CD14-positive monocyte (primary cell): ENCODE data around the gene ASIC2. TPM values are rescaled to one million over a fixed set of nuclear protein-coding genes. Genes with fewer than 3 reads are reported as not detected.
"Not testable (repeated sequence)": the region's sequence is repeated elsewhere in the genome, so short reads cannot be mapped to it uniquely, and the experiment has no call there.

Source experiments
- DNase-seq, 3 donors: peaks; one replicate each; pipeline ENCODE4 v3.0.0-alpha.2; 2011 to 2022
- H2AFZ ChIP-seq: 2 replicates; pipeline ENCODE4 v1.6.0; 2012; ENCODE audit warnings: mild to moderate bottlenecking, low read depth, low read length, inconsistent platforms; ENCODE audit not compliant: insufficient read depth, poor library complexity, severe bottlenecking
- H3K27ac ChIP-seq, 2 donors: 1 replicate in 1 of 2; 2 replicates in 1 of 2; pipeline ENCODE4 v1.5.1; 2012 to 2013; ENCODE audit warnings: low read length in 2 of 2, control low read depth in 1 of 2, inconsistent platforms in 1 of 2, low read depth in 1 of 2, mild to moderate bottlenecking in 1 of 2
- H3K27me3 ChIP-seq, 2 donors: one replicate each; pipeline versions ENCODE4 v1.6.0 to v1.6.1; 2011 to 2013; ENCODE audit warnings: low read length in 2 of 2; ENCODE audit not compliant: control insufficient read depth in 2 of 2, insufficient read depth in 2 of 2
- H3K36me3 ChIP-seq, 2 donors: replicated peaks in 1 of 2; 1 replicate in 1 of 2; 2 replicates in 1 of 2; pipeline versions ENCODE4 v1.5.1 to v1.6.1; 2012 to 2013; ENCODE audit warnings: low read length in 2 of 2, control low read depth in 1 of 2, inconsistent platforms in 1 of 2, mild to moderate bottlenecking in 1 of 2; ENCODE audit not compliant: insufficient read depth in 2 of 2, control insufficient read depth in 1 of 2
- H3K4me1 ChIP-seq, 2 donors: 1 replicate in 1 of 2; 2 replicates in 1 of 2; pipeline versions ENCODE4 v1.5.1 to v1.6.1; 2012 to 2013; ENCODE audit warnings: low read length in 2 of 2, control low read depth in 1 of 2, inconsistent platforms in 1 of 2, mild to moderate bottlenecking in 1 of 2, moderate library complexity in 1 of 2; ENCODE audit not compliant: insufficient read depth in 2 of 2, control insufficient read depth in 1 of 2
- H3K4me2 ChIP-seq: replicated peaks from 2 replicates; pipeline ENCODE3; 2012; ENCODE audit warnings: low read length, moderate library complexity, mild to moderate bottlenecking; ENCODE audit not compliant: poor library complexity, severe bottlenecking; ENCODE audit errors: extremely low read depth
- H3K4me3 ChIP-seq, 3 experiments: fragments of 200-600 bp in 1 of 3; sonication (generic) in 1 of 3; replicated peaks in 1 of 3; 1 replicate in 2 of 3; 2 replicates in 1 of 3; pipeline ENCODE4 v1.5.1; 2011 to 2013; ENCODE audit warnings: low read length in 3 of 3, mild to moderate bottlenecking in 3 of 3, control low read depth in 2 of 3, low read depth in 2 of 3, inconsistent platforms in 1 of 3, moderate library complexity in 1 of 3
- H3K79me2 ChIP-seq: 2 replicates; pipeline ENCODE4 v1.6.0; 2012; ENCODE audit warnings: mild to moderate bottlenecking, control low read depth, inconsistent platforms, low read length, moderate library complexity; ENCODE audit not compliant: insufficient read depth
- H3K9ac ChIP-seq: 2 replicates; pipeline ENCODE4 v1.6.0; 2017; ENCODE audit warnings: low read length, mild to moderate bottlenecking; ENCODE audit not compliant: insufficient read depth, poor library complexity, severe bottlenecking
- H3K9me3 ChIP-seq, 2 donors: replicated peaks in 1 of 2; 1 replicate in 1 of 2; 2 replicates in 1 of 2; pipeline versions ENCODE4 v1.5.1 to v1.6.1; 2012 to 2013; ENCODE audit warnings: low read length in 2 of 2, control low read depth in 1 of 2; ENCODE audit not compliant: control insufficient read depth in 1 of 2, insufficient read depth in 1 of 2
- H4K20me1 ChIP-seq: 2 replicates; pipeline ENCODE4 v1.6.0; 2012; ENCODE audit warnings: mild to moderate bottlenecking, low read length, control low read depth, moderate library complexity; ENCODE audit not compliant: insufficient read depth
- H3K27ac Mint-ChIP-seq, 7 donors: one replicate each; pipeline ENCODE4 v1.8.0; 2020; ENCODE audit warnings: mild to moderate bottlenecking in 7 of 7, mixed read lengths in 7 of 7, moderate library complexity in 6 of 7, inconsistent platforms in 2 of 7
- H3K27me3 Mint-ChIP-seq, 3 donors: one replicate each; pipeline ENCODE4 v1.8.0; 2021 to 2022; ENCODE audit warnings: low read depth in 3 of 3, mild to moderate bottlenecking in 3 of 3, mixed read lengths in 3 of 3, moderate library complexity in 3 of 3, inconsistent platforms in 1 of 3
- H3K36me3 Mint-ChIP-seq, 2 donors: one replicate each; pipeline ENCODE4 v1.8.0; 2020; ENCODE audit warnings: mixed read lengths in 2 of 2, inconsistent platforms in 1 of 2, mild to moderate bottlenecking in 1 of 2
- H3K4me1 Mint-ChIP-seq: one replicate; pipeline ENCODE4 v1.8.0; 2020; ENCODE audit warnings: mild to moderate bottlenecking, mixed read lengths
- H3K4me3 Mint-ChIP-seq, 2 donors: one replicate each; pipeline ENCODE4 v1.8.0; 2020; ENCODE audit warnings: mild to moderate bottlenecking in 2 of 2, mixed read lengths in 2 of 2, moderate library complexity in 1 of 2
- H3K9me3 Mint-ChIP-seq, 7 donors: one replicate each; pipeline ENCODE4 v1.8.0; 2020 to 2022; ENCODE audit warnings: mixed read lengths in 7 of 7, mild to moderate bottlenecking in 6 of 7, moderate library complexity in 6 of 7, inconsistent platforms in 2 of 7
- WGBS: methylation state at CpG from one replicate; pipeline ENCODE4 v1.1.5; 2013; ENCODE audit warnings: missing lambda C conversion rate; ENCODE audit not compliant: insufficient coverage; 5-methylcytosine and 5-hydroxymethylcytosine counted together
- intact Hi-C, 2 donors: fragments of 100-400 bp; cut with micrococcal nuclease; formaldehyde crosslinking; loops; one replicate each; pipeline versions ENCODE4 v1.15.0 to v1.15.1; 2023
- polyA plus RNA-seq, 3 donors: library from polyadenylated mRNA; depleted of rRNA in 1 of 3; unstranded in 2 of 3; stranded (reverse) in 1 of 3; fragments of 300-500 nt in 2 of 3; fragments of >200 nt in 1 of 3; fragmentation: Illumina TruSeq in 2 of 3; gene quantifications; 1 replicate in 2 of 3; 2 replicates in 1 of 3; pipeline ENCODE4 v1.2.3, GENCODE V29; 2012 to 2021
- TF ChIP-seq, protein P1 (sequence below): fragments of 200-600 bp; IDR thresholded peaks from one replicate; pipeline ENCODE4 v1.8.0; 2022; ENCODE audit warnings: antibody characterized with exemption, mild to moderate bottlenecking

Gene ASIC2
- polyA plus RNA-seq, 3 donors: not detected

DNA sequence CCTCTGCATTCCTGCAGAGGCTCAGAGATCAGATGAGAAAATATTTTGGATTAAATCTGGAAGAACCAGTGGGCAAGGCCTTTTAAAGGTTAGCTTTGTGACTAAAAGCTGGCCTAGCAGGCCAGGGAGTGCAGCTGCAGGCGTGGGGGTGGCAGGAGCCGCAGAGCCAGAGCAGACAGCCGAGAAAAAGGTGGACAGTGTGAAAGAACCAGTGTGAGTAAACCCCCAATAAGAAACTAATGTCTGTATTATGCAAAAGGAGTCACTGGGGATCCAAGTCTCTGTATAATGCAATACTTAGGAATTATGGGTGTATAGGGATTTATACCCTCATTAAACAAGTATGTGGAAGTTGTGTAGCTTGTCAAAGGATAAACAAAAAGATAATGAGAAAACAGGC is 322.8 kb downstream of the ASIC2 start:
- Mint-ChIP-seq H3K4me1 (no peaks in the 10 kb centered on the region), H3K27me3 (peaks cover 2 to 6% (median 4%) of the 10 kb centered on the region in 3 donors), H3K36me3 (no peaks in the 10 kb centered on the region), H3K9me3 (peaks cover 2 to 6% (median 4%) of the 10 kb centered on the region in 7 donors), H3K4me3 (no peak overlapping the region), H3K27ac (no peak overlapping the region)
- H3K27ac ChIP-seq: no peak overlapping the region
- H3K4me1 ChIP-seq: no peaks in the 10 kb centered on the region
- no peak overlapping the region for H3K9ac ChIP-seq
- no peaks in the 10 kb centered on the region for H3K79me2 ChIP-seq
- no peaks in the 10 kb centered on the region for H3K9me3 ChIP-seq
- TF ChIP-seq, protein P1, sequence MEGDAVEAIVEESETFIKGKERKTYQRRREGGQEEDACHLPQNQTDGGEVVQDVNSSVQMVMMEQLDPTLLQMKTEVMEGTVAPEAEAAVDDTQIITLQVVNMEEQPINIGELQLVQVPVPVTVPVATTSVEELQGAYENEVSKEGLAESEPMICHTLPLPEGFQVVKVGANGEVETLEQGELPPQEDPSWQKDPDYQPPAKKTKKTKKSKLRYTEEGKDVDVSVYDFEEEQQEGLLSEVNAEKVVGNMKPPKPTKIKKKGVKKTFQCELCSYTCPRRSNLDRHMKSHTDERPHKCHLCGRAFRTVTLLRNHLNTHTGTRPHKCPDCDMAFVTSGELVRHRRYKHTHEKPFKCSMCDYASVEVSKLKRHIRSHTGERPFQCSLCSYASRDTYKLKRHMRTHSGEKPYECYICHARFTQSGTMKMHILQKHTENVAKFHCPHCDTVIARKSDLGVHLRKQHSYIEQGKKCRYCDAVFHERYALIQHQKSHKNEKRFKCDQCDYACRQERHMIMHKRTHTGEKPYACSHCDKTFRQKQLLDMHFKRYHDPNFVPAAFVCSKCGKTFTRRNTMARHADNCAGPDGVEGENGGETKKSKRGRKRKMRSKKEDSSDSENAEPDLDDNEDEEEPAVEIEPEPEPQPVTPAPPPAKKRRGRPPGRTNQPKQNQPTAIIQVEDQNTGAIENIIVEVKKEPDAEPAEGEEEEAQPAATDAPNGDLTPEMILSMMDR: no peak
- no peaks in the 10 kb centered on the region for H4K20me1 ChIP-seq
- intact Hi-C loops: no loop called here
- H3K4me2 ChIP-seq: no peak overlapping the region
- WGBS: 100% methylated on average over 1 of the region's 3 CpGs
- no peak for DNase-seq
- H3K4me3 ChIP-seq: no peak overlapping the region
- H3K27me3 ChIP-seq: no peaks in the 10 kb centered on the region
- no peaks in the 10 kb centered on the region for H3K36me3 ChIP-seq
- no peak overlapping the region for H2AFZ ChIP-seq

DNA sequence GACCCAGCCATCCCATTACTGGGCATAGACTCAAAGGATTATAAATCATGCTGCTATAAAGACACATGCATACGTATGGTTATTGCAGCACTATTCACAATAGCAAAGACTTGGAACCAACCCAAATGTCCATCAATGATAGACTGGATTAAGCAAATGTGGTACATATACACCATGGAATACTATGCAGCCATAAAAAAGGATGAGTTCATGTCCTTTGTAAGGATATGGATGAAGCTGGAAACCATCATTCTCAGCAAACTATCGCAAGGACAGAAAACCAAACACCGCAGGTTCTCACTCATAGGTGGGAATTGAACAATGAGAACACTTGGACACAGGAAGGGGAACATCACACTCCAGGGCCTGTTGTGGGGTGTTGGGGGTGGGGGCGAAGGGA is 323.9 kb downstream of the ASIC2 start:
- H3K27ac Mint-ChIP-seq, DNase-seq, H3K4me1 ChIP-seq, H3K4me2 ChIP-seq, H2AFZ ChIP-seq, H3K4me3 ChIP-seq, H3K4me1 Mint-ChIP-seq, H4K20me1 ChIP-seq, H3K79me2 ChIP-seq, H3K4me3 Mint-ChIP-seq, H3K27me3 Mint-ChIP-seq, H3K9me3 Mint-ChIP-seq, H3K36me3 Mint-ChIP-seq, H3K9ac ChIP-seq, H3K27me3 ChIP-seq, H3K9me3 ChIP-seq, intact Hi-C loops, H3K36me3 ChIP-seq, H3K27ac ChIP-seq: not testable (repeated sequence)
- WGBS: no CpG with 5 or more reads among the region's 4 CpGs
